Lung (tissue), 12 donors: ENCODE results near the gene SCD5. TPM values are rescaled to one million over a fixed set of nuclear protein-coding genes. Genes with fewer than 3 reads are reported as not detected.

Source experiments
- ATAC-seq: fragments of 200-7000 bp; cut with Tn5 transposase; one replicate; pipeline ENCODE4 v1.9.1; 2020; ENCODE audit warnings: moderate number of reproducible peaks; ENCODE audit not compliant: insufficient read depth, low FRiP score
- DNase-seq, 3 donors: peaks; one replicate each; pipeline ENCODE4 v3.0.0-alpha.2; 2013 to 2017
- H3K27ac ChIP-seq, 2 donors: one replicate each; pipeline ENCODE4 v1.5.1; 2013; ENCODE audit warnings: mild to moderate bottlenecking in 2 of 2, moderate library complexity in 2 of 2, control low read depth in 1 of 2, inconsistent platforms in 1 of 2, low read depth in 1 of 2, low read length in 1 of 2
- H3K27me3 ChIP-seq, 3 donors: one replicate each; pipeline ENCODE4 v1.5.1; 2013; ENCODE audit warnings: low read length in 2 of 3; ENCODE audit not compliant: control insufficient read depth in 3 of 3, insufficient read depth in 3 of 3
- H3K36me3 ChIP-seq, 4 donors: one replicate each; pipeline ENCODE4 v1.5.1; 2013; ENCODE audit warnings: low read length in 4 of 4, mild to moderate bottlenecking in 1 of 4, moderate library complexity in 1 of 4; ENCODE audit not compliant: control insufficient read depth in 4 of 4, insufficient read depth in 4 of 4
- H3K4me1 ChIP-seq, 5 donors: one replicate each; pipeline ENCODE4 v1.5.1; 2013; ENCODE audit warnings: low read length in 5 of 5, mild to moderate bottlenecking in 2 of 5, moderate library complexity in 1 of 5; ENCODE audit not compliant: control insufficient read depth in 5 of 5, insufficient read depth in 5 of 5
- H3K4me3 ChIP-seq: one replicate; pipeline ENCODE4 v1.5.1; 2013; ENCODE audit warnings: mild to moderate bottlenecking, control low read depth, moderate library complexity
- H3K9ac ChIP-seq, 2 donors: one replicate each; pipeline ENCODE4 v1.5.1; 2013; ENCODE audit warnings: low read length in 2 of 2, control low read depth in 1 of 2; ENCODE audit not compliant: insufficient read depth in 1 of 2
- H3K9me3 ChIP-seq, 4 donors: one replicate each; pipeline ENCODE4 v1.5.1; 2013; ENCODE audit warnings: low read length in 3 of 4, mild to moderate bottlenecking in 1 of 4, moderate library complexity in 1 of 4; ENCODE audit not compliant: control insufficient read depth in 4 of 4, insufficient read depth in 3 of 4
- WGBS, 2 donors: extraction: QIAGEN DNeasy Blood & Tissue Kit; methylation state at CpG; one replicate each; pipeline ENCODE4 v1.1.7; 2013; 5-methylcytosine and 5-hydroxymethylcytosine counted together
- polyA plus RNA-seq, 2 donors: library from polyadenylated mRNA; stranded (reverse); fragments of 200-250 nt; gene quantifications; one replicate each; pipeline ENCODE4 v1.2.1, GENCODE V29; 2013
- total RNA-seq, 2 donors: library from RNA; depleted of rRNA in 1 of 2; stranded (reverse); fragments of >200 nt in 1 of 2; gene quantifications; one replicate each; pipeline ENCODE4 v1.2.1, GENCODE V29; 2014 to 2021
- TF ChIP-seq, protein P1 (sequence below): IDR thresholded peaks from 2 replicates; pipeline ENCODE4 v1.5.1; 2012; ENCODE audit warnings: mild to moderate bottlenecking; ENCODE audit errors: control extremely low read depth, extremely low read depth
- donor health status: control.
- donor health status: control.
- donor health status: Bipolar disorder and iron deficiency.
- donor health status: healthy.
- donor health status: DM: yes; HTN: yes; CAD: no.

SCD5 gene
- total and polyA plus RNA-seq, 4 donors, result 5.0 to 22.6 (median 13.8) TPM

DNA sequence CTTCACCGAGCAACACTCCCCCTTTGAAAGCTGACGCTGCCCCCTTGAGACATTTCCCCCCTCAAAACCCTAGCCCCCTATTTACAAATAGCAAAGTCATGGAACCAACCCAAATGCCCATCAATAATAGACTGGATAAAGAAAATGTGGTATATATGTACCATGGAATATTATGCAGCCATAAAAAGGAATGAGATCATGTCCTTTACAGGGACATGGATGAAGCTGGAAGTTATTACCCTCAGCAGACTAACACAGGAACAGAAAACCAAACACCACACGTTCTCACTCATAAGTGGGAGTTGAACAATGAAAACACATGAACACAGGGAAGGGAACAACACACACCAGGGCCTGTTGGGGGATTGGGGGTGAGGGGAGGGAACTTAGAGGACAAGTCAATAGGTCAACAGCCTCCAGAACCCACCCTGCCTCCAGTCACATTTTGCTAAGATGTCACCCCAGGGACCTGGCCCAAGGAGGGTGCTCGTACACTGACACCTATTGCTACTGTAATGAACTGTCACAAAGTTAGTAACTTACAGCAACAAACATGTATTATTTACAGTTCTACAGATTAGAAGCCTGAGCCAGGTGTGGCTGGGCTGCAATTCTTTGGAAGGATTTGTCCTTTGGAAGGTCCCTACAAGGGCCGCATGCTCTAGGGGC lies 20.6 kb downstream of the SCD5 start:
- TF ChIP-seq, protein P1, sequence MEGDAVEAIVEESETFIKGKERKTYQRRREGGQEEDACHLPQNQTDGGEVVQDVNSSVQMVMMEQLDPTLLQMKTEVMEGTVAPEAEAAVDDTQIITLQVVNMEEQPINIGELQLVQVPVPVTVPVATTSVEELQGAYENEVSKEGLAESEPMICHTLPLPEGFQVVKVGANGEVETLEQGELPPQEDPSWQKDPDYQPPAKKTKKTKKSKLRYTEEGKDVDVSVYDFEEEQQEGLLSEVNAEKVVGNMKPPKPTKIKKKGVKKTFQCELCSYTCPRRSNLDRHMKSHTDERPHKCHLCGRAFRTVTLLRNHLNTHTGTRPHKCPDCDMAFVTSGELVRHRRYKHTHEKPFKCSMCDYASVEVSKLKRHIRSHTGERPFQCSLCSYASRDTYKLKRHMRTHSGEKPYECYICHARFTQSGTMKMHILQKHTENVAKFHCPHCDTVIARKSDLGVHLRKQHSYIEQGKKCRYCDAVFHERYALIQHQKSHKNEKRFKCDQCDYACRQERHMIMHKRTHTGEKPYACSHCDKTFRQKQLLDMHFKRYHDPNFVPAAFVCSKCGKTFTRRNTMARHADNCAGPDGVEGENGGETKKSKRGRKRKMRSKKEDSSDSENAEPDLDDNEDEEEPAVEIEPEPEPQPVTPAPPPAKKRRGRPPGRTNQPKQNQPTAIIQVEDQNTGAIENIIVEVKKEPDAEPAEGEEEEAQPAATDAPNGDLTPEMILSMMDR, result no peak
- Histone ChIP-seq H3K36me3 (peaks cover 0 to 3% (median 0%) of the 10 kb centered on the region in 4 donors), H3K9me3 (no peaks in the 10 kb centered on the region), H3K9ac (no peak overlapping the region), H3K27ac (no peak overlapping the region), H3K4me1 (peaks cover 0 to 41% (median 22%) of the 10 kb centered on the region in 5 donors), H3K27me3 (no peaks in the 10 kb centered on the region), H3K4me3 (no peak overlapping the region)
- ATAC-seq (no peak), DNase-seq (no peak)
- 92 to 95% methylated on average over 5 of the region's 5 CpGs for WGBS, 2 donors

DNA sequence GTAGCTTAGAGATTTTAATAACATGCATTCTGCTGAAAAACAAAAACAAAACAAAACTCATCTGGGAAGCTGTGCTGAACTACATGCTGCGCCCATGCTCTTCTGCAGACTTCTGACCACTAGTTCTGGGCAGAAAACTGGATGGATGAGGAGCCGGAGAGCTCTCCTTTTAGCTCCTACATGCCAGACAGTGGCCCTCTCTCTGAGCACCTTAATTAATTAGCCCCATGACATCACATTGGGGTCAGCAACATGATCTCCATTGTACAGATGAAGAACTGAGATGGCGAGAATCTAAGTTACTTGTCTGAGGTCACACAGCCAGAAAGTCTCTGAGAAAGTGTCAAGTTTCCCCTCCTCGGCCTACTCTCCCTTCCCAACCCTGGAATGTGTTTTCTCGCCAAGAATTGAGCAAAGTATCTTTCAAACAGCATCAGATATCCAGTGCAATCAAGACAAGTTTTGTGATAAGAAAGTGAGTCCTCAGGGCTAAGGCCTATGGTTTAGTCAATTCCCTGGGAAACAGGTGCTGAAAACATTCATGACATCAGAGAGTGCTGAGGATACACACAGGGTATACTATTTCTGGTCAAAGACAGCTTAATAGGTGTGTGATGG lies 21.6 kb downstream of the SCD5 start:
- Histone ChIP-seq H3K9ac (no peak overlapping the region), H3K27ac (no peak overlapping the region), H3K27me3 (no peaks in the 10 kb centered on the region), H3K36me3 (peaks cover 0 to 3% (median 0%) of the 10 kb centered on the region in 4 donors), H3K4me1 (peaks cover 0 to 34% (median 22%) of the 10 kb centered on the region in 5 donors), H3K4me3 (no peak overlapping the region), H3K9me3 (no peaks in the 10 kb centered on the region)
- TF ChIP-seq, protein P1, result no peak
- 76 to 85% methylated on average over 5 of the region's 5 CpGs for WGBS, 2 donors
- no peak for ATAC-seq
- DNase-seq, result peak in 2 of 3 donors; percentile 31 to 49

DNA sequence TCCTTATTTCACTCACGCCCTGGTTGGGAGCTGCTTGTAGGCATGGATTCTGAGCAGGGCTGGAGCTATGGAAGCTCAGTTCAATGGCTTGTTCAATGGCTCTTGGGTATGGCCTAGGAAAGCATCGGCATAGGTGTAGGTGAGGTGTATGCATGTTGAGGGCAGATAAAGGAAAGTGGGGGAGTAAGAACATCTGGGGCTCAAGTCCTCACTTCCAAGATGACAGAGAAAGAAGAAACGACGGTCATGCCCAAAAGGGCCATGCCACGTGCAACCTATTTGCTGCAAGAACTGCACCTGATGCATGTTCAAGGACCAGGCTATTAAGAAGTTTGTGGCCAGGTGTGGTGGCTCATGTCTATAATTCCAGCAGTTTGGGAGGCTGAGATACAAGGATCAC lies 23.4 kb downstream of the SCD5 start:
- Histone ChIP-seq H3K4me1 (peaks cover 0 to 18% (median 13%) of the 10 kb centered on the region in 5 donors), H3K27ac (no peak overlapping the region), H3K9me3 (no peaks in the 10 kb centered on the region), H3K36me3 (peaks cover 0 to 3% (median 0%) of the 10 kb centered on the region in 4 donors), H3K27me3 (no peaks in the 10 kb centered on the region), H3K9ac (no peak overlapping the region), H3K4me3 (no peak overlapping the region)
- 79 to 83% methylated on average over 5 of the region's 5 CpGs for WGBS, 2 donors
- DNase-seq (no peak), ATAC-seq (no peak)
- TF ChIP-seq, protein P1, result no peak
